Omental fat pad (tissue), 4 donors: ENCODE measurements around the gene MYBPC1. TPM values are rescaled to one million over a fixed set of nuclear protein-coding genes. Genes with fewer than 3 reads are reported as not detected.

Source experiments
- ATAC-seq: fragments of 150-250 bp; one replicate; pipeline ENCODE4 v1.9.1; 2016; ENCODE audit warnings: mild to moderate bottlenecking, moderate library complexity; ENCODE audit not compliant: low FRiP score
- DNase-seq: peaks from one replicate; pipeline ENCODE4 v3.0.0-alpha.2; 2019; ENCODE audit warnings: low spot score
- total RNA-seq, 4 donors: library from RNA; depleted of rRNA; stranded (reverse); fragments of >200 nt; gene quantifications; one replicate each; pipeline ENCODE4 v1.1.0, GENCODE V29; 2016
- TF ChIP-seq, protein P1 (sequence below), 3 donors: fragments of 450-650 bp; IDR thresholded peaks; one replicate each; pipeline ENCODE4 v1.5.1; 2016 to 2017; ENCODE audit warnings: antibody characterized with exemption in 3 of 3, mild to moderate bottlenecking in 3 of 3, moderate library complexity in 2 of 3

MYBPC1 gene
- total RNA-seq, 4 donors from 2014 or later = not detected

DNA sequence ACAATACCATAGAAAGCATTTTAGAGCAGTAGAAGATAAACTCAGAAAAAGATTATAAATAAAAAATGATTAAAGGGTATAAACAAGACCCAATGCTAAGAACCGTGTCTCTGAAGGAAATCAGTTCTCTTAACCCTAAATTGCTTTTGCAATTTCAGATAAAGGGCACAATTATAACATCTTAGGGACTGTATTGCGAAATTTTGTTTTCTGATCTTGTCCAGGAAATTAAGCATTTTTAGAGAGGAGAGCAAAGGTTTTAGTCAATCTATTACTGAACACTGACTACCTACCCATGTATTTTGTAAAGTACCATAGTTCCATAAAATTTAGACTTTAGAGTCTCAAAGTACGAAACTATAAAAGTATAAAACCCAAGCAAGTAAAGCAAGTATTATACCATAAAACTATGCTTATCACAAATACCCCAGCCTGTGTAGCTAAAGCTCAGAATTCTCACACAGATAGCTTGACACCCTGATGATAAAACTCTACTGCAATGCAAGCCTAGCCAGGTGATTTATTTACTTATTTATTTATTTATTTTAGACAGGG lies 95.8 kb downstream of the MYBPC1 start:
- TF ChIP-seq, protein P1, sequence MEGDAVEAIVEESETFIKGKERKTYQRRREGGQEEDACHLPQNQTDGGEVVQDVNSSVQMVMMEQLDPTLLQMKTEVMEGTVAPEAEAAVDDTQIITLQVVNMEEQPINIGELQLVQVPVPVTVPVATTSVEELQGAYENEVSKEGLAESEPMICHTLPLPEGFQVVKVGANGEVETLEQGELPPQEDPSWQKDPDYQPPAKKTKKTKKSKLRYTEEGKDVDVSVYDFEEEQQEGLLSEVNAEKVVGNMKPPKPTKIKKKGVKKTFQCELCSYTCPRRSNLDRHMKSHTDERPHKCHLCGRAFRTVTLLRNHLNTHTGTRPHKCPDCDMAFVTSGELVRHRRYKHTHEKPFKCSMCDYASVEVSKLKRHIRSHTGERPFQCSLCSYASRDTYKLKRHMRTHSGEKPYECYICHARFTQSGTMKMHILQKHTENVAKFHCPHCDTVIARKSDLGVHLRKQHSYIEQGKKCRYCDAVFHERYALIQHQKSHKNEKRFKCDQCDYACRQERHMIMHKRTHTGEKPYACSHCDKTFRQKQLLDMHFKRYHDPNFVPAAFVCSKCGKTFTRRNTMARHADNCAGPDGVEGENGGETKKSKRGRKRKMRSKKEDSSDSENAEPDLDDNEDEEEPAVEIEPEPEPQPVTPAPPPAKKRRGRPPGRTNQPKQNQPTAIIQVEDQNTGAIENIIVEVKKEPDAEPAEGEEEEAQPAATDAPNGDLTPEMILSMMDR (IDR thresholded peaks at IDR 0.05) = no peak
- DNase-seq (no peak), ATAC-seq (no peak)

DNA sequence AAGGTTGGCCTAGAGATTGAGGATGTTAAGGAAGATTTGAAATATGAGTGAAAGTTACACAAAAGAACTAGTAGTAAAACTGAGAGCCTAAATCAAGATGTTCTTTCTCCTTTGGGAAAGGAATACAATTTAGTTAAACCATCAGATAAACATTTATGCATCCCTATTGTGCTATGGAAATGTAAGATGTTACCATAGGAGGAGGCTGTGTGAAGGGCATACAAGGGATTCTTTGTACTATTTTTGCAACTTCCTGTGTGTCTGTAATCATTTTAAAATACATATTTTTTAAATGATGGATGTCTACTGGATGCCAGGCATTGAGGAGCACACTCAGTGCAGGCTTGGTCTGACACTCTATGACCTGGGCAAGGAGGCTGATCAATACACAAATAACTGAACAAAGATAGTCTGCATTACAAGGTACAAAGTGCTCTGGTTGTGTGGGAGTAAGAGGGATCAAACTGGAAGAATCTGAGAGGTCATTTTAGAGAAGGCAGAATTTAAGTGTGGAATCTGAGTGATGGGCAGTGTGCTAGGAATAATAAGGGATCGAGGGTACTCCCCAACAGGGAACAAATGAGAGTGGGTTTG lies 96.8 kb downstream of the MYBPC1 start:
- ATAC-seq (no peak), DNase-seq (no peak)
- TF ChIP-seq, protein P1 (IDR thresholded peaks at IDR 0.05) = no peak

DNA sequence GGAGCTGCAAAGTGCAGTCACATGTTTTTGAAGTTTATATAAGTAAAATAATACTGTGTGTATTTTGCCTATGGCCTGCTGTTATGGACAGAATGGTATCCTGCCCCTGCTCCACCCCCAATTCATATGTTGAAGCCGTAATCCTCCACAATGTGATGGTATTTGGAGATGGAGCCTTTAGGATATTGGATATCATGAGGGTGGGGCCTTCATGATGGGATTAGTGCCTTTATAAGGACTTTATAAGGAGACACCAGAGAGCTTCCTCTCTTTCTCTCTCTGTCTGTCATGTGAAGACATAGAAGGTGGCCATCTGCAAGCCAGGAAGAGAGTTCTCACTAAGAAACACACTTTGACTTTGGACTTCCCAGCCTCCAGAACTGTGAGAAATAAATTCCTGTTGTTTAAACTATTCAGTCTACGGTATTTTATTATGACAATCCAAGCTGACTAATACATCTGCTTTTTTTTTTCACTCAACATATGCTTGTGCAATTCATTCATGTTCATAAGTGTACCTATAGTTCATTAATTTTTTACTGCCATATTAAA lies 99.6 kb downstream of the MYBPC1 start:
- TF ChIP-seq, protein P1 (IDR thresholded peaks at IDR 0.05) = no peak
- DNase-seq = no peak
- no peak for ATAC-seq

DNA sequence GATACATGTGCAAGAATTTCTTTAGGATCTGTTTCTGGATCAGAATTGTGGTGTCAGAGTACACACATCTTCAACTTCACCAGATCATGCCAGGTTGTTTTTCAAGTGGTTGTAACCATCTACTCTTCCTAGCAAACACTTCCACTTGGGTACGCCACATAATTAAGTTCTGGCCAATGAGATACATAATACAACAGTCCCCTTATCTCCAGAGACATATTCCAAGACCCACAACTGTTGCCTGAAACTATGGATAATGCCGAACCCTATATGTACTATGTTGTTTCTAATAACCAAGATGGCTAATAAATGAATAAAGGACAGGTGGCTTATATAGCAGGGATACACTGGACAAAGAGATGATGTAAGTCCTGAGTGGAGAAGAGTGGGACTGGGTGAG lies 100.2 kb downstream of the MYBPC1 start:
- TF ChIP-seq, protein P1 (IDR thresholded peaks at IDR 0.05) = no peak
- DNase-seq = no peak
- no peak for ATAC-seq

DNA sequence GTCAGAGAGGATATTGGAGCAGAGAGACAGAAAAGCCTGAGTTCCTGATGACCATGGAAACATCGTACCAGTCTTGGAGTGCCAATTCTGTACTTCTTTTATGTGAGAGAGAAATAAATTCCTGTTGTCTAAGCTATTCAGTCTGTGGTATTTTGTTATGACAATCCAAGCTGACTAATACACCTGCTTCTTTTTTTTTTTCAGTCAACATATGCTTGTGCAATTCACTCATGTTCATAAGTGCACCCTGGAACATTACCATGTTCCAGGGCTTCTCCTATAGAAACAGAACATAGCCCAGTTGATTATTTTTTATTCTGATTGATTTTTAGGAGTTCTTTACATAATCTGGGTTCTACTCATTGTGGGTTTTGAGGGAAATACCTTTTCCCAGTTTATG lies 100.9 kb downstream of the MYBPC1 start:
- no peak for ATAC-seq
- no peak for DNase-seq
- TF ChIP-seq, protein P1 (IDR thresholded peaks at IDR 0.05) = no peak

DNA sequence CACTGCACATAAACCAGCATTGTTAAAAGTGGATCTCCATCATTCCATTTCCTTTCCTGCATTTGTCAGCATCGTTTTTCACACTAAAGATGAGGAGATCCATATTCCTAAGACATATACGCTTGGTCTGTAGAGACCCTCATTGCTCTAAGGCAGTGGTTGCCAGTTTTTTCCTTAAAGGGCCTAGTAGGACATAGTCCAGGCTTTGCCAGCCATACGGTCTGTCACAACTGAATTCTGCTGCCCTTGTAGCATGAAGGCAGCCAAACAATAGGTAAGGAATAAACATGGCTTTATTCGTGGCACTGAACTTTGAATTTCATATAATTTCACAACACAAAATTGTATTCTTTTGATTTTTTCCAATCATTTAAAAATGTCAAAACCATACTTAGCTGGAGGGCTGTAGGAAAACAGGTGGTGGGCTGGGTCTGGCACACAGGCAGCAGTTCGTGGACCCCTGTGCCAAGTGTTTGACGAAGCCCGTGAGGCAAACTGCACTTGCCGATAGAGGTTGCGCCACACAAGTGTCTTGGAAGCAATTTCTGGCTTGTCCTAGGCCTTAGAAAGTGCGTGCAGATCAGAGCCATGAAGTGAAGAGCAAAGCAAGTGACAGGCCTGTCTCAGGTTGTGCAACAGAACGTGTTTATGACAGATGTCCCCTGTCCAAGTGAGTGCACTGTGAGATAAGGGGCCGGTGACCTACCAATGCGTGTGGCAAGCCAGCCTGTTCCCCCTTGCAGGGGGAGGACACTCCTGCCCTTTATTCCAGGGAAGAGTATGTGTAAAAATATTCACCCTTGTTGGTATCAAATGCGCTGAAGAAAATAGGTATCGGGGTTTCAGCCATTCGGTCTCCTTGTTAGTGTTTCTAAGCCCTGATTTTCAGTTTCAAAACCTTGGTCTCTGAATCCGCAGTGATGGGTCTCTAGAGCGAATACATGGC lies 101.8 kb downstream of the MYBPC1 start:
- ATAC-seq (no peak), DNase-seq (no peak)
- TF ChIP-seq, protein P1 (IDR thresholded peaks at IDR 0.05) = no peak
